HG02852 (cell line): ENCODE results near the gene TRAF1.

Source experiments
- ATAC-seq: cut with Tn5 transposase; IDR thresholded peaks from one replicate; pipeline ENCODE4 v1.9.1; 2021; ENCODE audit warnings: mild to moderate bottlenecking, moderate library complexity; ENCODE audit not compliant: unreplicated experiment

TRAF1 gene

GRCh38 chr9:120910643-120911042 lies 16.0 kb downstream of the TRAF1 start:
- ATAC-seq = no peak

- no peak for ATAC-seq
Observed at GRCh38 chr9:120909904-120910303, 16.7 kb downstream of the TRAF1 start.

- no peak for ATAC-seq
Observed at GRCh38 chr9:120905315-120906164, 21.1 kb downstream of the TRAF1 start.

GRCh38 chr9:120904978-120905301 lies 21.7 kb downstream of the TRAF1 start:
- no peak for ATAC-seq

GRCh38 chr9:120904061-120904977 lies 22.3 kb downstream of the TRAF1 start:
- no peak for ATAC-seq

- no peak for ATAC-seq
Observed at GRCh38 chr9:120902569-120903535, 23.7 kb downstream of the TRAF1 start.

- ATAC-seq = no peak
Observed at GRCh38 chr9:120901755-120902568, 24.6 kb downstream of the TRAF1 start.

GRCh38 chr9:120900824-120901223 lies 25.8 kb downstream of the TRAF1 start:
- ATAC-seq = no peak

- ATAC-seq = no peak
Observed at GRCh38 chr9:120899490-120900068, 27.0 kb downstream of the TRAF1 start.

- ATAC-seq = no peak
Observed at GRCh38 chr9:120898396-120898795, 28.2 kb downstream of the TRAF1 start.

- no peak for ATAC-seq
Observed at GRCh38 chr9:120895951-120896350, 30.6 kb downstream of the TRAF1 start.

- ATAC-seq = no peak
Observed at GRCh38 chr9:120894321-120895148, 32.1 kb downstream of the TRAF1 start.

GRCh38 chr9:120893611-120894307 lies 32.8 kb downstream of the TRAF1 start:
- no peak for ATAC-seq

GRCh38 chr9:120892748-120893610 lies 33.6 kb downstream of the TRAF1 start:
- ATAC-seq = peak; percentile 63

- peak; percentile 24 for ATAC-seq
Observed at GRCh38 chr9:120891884-120892747, 34.5 kb downstream of the TRAF1 start.

GRCh38 chr9:120891245-120891883 lies 35.2 kb downstream of the TRAF1 start:
- ATAC-seq = no peak
